Left kidney (tissue), 2 donors: ENCODE results near the gene HPCAL1. TPM values are rescaled to one million over a fixed set of nuclear protein-coding genes. Genes with fewer than 3 reads are reported as not detected.
"Not testable (repeated sequence)": the region's sequence is repeated elsewhere in the genome, so short reads cannot be mapped to it uniquely, and the experiment has no call there.

Experiments used
- DNase-seq: peaks from one replicate; pipeline ENCODE4 v3.0.0-alpha.2; 2013
- polyA plus RNA-seq: library from polyadenylated mRNA; unstranded; fragments of 120-200 nt; gene quantifications from one replicate; pipeline ENCODE4 v1.2.1, GENCODE V29; 2013; ENCODE audit not compliant: insufficient read length

HPCAL1 gene
- polyA plus RNA-seq, 1 donor: 22.7 TPM

DNA sequence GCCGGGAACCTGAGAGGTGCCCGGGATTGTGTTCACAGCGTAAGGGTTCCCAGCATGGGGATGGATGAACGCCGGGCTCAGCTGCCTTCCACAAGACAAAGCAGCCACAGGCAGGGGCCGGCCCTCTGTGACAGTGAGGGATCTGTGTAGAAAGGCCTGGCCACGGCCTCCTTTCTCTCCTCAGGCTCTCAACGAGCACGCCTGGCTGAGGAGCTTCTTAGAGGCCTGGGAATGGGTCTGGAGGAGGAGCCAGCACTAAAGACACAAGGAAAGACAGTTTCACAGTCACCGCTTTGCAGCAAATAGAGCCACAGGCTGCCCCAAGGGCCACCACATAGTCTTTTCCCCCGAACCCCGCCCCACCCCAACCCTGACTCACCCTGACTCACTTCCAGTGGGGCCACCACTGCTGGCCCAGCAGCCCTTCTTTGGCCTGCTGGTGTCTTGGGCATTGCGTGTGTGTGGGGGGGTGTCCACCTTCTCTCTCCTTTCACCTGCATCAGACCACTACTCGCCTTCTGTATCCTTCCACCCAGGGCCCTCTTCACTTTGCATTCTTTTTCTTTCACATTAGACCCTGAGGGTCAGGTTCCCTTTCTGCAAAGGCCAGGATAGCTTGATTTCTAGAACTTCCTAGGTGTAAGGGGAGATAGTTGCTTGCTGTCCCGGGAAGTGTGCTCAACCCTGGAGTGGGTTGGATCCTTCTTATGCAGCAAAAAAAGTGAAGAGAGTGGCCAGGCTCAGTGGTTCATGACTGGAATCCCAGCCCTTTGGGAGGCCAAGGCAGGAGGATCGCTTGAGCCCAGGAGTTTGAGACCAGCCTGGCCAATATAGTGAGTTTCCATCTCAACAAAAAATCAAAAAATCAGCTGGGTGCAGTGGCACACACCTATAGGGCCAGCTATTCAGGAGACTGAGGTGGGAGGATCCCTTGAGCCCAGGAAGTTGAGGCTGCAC, 19.3 kb upstream of the HPCAL1 start:
- no peak for DNase-seq

GRCh38 chr2:10284108-10284870, 18.4 kb upstream of the HPCAL1 start:
- DNase-seq: no peak

- no peak for DNase-seq
These were observed 17.5 kb upstream of the HPCAL1 start for GRCh38 chr2:10285191-10285555.

DNA sequence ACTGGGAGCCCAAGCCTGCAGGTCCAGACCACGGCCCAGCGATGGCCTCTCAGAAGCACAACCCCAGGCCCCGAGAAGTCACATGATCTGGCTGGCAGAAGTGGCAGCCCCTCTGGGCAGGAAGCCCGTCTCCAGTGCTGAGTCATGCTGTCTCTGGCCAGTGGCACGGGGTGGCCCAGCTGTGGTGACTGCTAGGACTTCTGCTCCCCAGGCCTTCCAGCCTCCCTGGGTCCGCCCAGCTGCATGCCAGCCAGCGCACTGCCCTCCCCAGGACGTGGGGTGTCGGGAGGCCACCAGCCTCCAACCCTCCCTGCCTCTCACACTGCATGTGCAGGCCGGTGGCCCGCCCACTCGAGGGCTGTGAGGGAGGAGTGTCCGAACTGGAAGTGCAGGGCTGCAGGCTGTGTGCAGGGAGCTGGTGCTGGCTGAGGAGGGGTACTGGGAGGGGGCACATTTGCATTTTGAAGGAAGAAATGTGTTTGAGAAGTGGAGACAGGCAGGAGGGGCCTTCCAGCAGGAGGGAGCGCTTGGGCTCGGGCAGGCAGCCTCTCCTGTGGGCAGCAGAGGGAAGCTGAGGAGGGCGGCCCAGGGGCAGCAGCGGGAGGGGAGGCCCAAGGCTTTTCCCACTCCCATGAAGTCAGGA, 17.0 kb upstream of the HPCAL1 start:
- DNase-seq: no peak

- DNase-seq: no peak
These were observed 16.3 kb upstream of the HPCAL1 start for GRCh38 chr2:10286216-10287037.

GRCh38 chr2:10287761-10288160, 14.9 kb upstream of the HPCAL1 start:
- DNase-seq: no peak

DNA sequence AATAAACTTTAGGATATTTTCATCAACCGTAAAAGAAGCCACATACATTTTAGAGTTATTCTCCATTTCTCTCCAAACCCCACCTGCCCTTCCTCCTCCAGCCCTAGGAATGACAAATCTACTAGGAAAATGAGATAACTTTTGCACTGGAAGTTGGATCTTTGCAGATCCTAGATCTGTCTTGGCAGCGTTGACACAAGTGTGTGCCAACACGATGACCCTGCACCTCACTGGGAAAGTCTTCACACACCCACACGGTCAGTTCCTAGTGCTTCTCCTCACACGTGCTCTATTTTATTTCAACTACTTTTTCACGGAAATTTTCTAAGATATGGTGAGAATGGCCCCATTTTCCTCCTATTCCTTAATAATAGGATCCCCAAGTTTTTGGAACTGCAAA, 14.1 kb upstream of the HPCAL1 start:
- DNase-seq: no peak

DNA sequence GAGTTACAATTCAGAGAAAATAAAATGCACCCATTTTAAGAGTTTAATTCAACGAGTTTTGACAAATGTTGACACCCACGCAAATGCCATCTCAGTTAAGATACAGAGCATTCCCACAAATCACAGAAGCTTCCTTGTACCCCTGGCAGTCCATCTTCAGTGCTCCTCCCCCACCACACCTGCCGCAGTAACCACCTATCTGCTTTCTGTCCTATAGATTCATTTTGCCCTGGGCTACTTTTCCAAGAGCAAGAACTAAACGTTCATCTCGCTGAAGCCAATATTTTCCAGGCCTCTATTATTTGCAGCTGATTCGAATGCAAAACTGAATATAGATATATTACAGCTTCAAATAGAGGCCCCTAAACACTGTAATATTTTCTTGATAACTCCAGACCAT, 13.4 kb upstream of the HPCAL1 start:
- no peak for DNase-seq

DNA sequence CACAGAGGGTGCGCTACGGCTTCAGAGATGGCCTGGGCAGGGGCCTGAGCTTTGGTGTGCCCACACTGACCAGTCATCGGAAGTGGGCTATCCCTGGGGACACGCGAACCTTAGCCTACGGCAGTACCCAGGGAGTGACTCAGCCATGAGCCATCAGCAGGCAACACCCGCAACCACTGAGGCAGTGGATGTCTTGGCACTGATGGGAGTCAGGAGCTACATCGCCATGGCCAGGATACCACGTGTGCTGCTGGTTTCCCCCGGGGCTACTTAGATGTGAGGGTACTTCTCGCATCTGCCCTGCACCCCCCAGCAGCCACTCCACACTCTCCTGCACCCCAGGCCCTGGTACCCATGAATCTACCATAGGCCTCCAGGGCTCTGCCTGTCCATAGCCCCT, 12.8 kb upstream of the HPCAL1 start:
- DNase-seq: no peak

DNA sequence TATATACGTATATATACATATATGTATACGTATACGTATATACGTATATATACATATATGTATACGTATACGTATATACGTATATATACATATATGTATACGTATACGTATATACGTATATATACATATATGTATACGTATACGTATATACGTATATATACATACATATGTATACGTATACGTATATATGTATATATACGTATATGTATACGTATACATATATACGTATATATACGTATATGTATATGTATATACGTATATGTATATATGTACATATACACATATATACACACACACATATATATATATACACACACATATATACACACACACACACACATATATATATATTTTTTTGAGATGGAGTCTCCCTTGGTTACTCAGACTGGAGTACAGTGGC, 11.3 kb upstream of the HPCAL1 start:
- not testable (repeated sequence) for DNase-seq

DNA sequence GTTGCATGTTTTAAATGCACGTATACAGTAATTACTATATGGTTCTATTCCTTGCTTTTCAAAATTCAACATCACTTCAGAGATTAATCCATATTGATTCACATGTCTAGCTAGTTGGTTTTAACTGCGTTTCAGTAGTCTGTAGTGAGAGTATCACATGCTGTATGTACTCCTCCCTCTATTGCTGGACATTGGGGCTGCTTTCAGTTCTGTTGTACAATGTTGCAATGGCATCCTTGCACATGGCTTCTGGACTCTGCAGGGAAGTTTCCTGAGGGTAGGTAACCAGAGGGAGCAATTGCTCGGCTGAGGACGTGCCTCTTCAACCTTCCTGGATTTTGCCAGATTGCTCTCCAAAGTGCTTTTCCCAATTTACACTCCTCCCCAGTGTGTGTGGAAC, 10.7 kb upstream of the HPCAL1 start:
- no peak for DNase-seq

DNA sequence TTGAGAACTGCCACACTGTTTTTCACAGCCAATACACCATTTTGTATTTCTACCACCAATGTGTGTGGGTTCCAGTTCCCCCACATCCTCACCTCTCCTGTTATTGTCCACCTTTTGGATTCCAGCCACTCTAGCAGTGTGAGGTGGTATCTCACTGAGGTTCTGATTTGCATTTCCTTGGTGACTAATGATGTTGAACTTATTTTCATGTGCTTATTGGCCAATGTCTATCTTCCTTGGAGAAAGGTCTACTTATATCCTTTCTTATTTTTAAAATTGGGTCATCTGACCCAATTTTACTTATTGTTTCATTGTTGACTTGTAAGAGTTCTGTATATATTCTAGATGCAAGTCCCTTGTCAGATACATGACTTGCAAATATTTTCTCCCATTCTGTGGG, 9.1 kb upstream of the HPCAL1 start:
- no peak for DNase-seq

DNA sequence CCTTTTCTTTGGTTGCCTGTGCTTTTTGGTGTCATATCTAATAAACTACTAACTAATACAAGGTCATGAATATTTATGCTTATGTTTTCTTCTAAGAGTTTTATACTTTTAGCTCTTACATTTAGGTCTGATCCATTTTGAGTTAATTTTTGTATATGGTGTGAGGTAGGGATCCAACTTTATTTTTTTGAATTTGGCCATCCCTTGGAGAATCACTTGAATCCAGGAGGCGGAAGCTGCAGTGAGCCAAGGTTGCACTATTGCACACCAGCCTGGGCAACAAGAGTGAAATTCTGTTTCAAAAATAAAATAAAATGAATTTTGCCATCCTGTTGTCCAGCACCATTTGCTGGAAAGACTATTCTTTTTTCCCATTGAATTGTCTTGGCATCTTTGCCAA, 8.6 kb upstream of the HPCAL1 start:
- no peak for DNase-seq

GRCh38 chr2:10295649-10296048, 7.1 kb upstream of the HPCAL1 start:
- not testable (repeated sequence) for DNase-seq

- no peak for DNase-seq
These were observed 6.6 kb upstream of the HPCAL1 start for GRCh38 chr2:10296142-10296541.

DNA sequence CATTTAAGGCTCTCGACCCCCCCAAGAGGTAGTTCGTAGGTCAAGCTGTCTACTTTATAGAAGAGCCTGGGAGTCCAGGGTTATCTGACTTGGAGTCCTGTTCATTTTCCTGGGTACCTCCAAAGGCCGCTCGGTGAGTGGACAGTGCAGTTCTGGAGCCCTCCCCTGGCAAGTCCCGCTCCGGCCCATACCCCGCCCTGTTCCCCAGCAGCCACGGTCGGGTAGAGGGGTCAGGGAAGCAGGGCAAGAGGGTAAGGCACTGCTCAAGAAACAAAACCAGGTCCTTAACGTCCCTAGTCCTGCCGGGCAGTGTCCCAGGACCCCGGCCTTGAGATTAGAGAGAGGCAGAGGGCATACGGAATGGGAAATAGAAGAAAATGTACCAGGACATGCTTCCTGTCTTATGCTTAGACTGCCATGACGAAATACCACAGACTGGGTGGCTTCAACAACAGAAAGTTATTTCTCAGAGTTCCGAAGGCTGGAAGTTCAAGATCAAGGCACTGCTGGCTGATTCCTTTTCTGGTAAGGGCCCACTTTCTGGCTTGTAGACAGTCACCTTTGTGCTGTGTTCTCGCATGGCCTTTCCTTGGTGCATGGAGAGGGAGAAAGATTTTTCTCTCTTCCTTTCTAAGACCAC, 5.4 kb upstream of the HPCAL1 start:
- DNase-seq: no peak

GRCh38 chr2:10297959-10298531, 4.7 kb upstream of the HPCAL1 start:
- DNase-seq: no peak

GRCh38 chr2:10298777-10299176, 3.9 kb upstream of the HPCAL1 start:
- not testable (repeated sequence) for DNase-seq

DNA sequence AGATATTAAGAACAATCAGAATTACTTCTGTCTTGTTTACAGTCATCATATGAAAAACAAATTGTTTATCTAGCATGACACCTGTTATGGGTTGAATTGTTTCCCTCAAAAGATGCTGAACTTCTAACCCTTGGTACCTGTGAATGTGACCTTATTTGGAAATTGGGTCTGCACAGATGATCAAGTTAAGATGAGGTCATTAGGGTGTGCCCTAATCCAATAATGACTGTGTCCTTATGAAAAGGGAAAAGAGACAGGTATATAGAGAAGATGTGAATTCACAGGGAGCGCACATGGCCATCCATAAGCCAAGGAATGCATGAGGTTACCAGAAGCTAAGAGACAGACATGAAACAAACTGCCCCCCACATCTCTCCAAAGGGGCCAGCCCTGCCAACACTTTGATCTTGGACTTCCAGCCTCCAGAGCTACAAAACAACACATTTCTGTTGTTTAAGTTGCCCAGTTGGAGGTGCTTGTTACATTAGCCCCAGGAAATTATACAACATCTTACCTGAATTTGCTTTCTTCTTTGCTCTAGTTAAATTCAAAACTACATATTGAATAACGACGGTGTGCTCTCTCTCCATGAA, 2.3 kb upstream of the HPCAL1 start:
- no peak for DNase-seq
